GM23338 (cell line): ENCODE data around the gene CTAGE1. TPM values are rescaled to one million over a fixed set of nuclear protein-coding genes. Genes with fewer than 3 reads are reported as not detected.

ENCODE experiments used
- ATAC-seq: fragments of 200-7000 bp; cut with Tn5 transposase; 3 replicates; pipeline ENCODE4 v1.9.1; 2020
- DNase-seq: peaks from one replicate; pipeline ENCODE4 v3.0.0-alpha.2; 2015; ENCODE audit warnings: low spot score
- H2AFZ ChIP-seq: fragments of 200-600 bp; sonication (generic); 2 replicates; pipeline ENCODE4 v1.8.0; 2016; ENCODE audit warnings: antibody characterized with exemption, mild to moderate bottlenecking, moderate library complexity
- H3F3A ChIP-seq: fragments of 200-600 bp; sonication (generic); replicated peaks from 2 replicates; pipeline ENCODE4 v1.8.0; 2017; ENCODE audit warnings: antibody characterized with exemption, mixed run types, low read depth
- H3K27ac ChIP-seq: fragments of 200-600 bp; sonication (generic); 2 replicates; pipeline ENCODE4 v1.6.1; 2016; ENCODE audit warnings: low read depth
- H3K27me3 ChIP-seq: fragments of 200-600 bp; sonication (generic); 2 replicates; pipeline ENCODE4 v1.8.0; 2016; ENCODE audit warnings: mild to moderate bottlenecking, mixed run types, moderate library complexity; ENCODE audit not compliant: insufficient read depth
- H3K36me3 ChIP-seq: fragments of 200-600 bp; sonication (generic); 2 replicates; pipeline ENCODE4 v1.8.0; 2016; ENCODE audit warnings: mild to moderate bottlenecking; ENCODE audit not compliant: insufficient read depth
- H3K4me1 ChIP-seq: fragments of 200-600 bp; sonication (generic); 2 replicates; pipeline ENCODE4 v1.8.0; 2016; ENCODE audit warnings: mild to moderate bottlenecking, moderate library complexity; ENCODE audit not compliant: insufficient read depth
- H3K4me2 ChIP-seq: fragments of 200-600 bp; sonication (generic); 2 replicates; pipeline ENCODE4 v1.7.1; 2017; ENCODE audit warnings: mixed run types
- H3K4me3 ChIP-seq: fragments of 200-600 bp; sonication (generic); 2 replicates; pipeline ENCODE4 v1.6.1; 2016; ENCODE audit warnings: mixed run types
- H3K79me2 ChIP-seq: fragments of 200-600 bp; sonication (generic); replicated peaks from 2 replicates; pipeline ENCODE4 v1.8.0; 2017; ENCODE audit warnings: mild to moderate bottlenecking; ENCODE audit not compliant: insufficient read depth
- H3K9me2 ChIP-seq: fragments of 200-600 bp; sonication (generic); 2 replicates; pipeline ENCODE4 v1.8.0; 2017; ENCODE audit not compliant: insufficient read depth
- H4K20me1 ChIP-seq: fragments of 200-600 bp; sonication (generic); replicated peaks from 2 replicates; pipeline ENCODE4 v1.8.0; 2017; ENCODE audit warnings: mild to moderate bottlenecking; ENCODE audit not compliant: insufficient read depth
- H3K27ac Mint-ChIP-seq: 2 replicates; pipeline ENCODE4 v1.8.0; 2020; ENCODE audit warnings: inconsistent platforms, mild to moderate bottlenecking, moderate library complexity, mixed read lengths
- H3K27me3 Mint-ChIP-seq: 3 replicates; pipeline ENCODE4 v1.8.0; 2022; ENCODE audit warnings: low read depth, mild to moderate bottlenecking, moderate library complexity, mixed read lengths, inconsistent platforms; ENCODE audit not compliant: insufficient read depth, poor library complexity
- H3K36me3 Mint-ChIP-seq: 3 replicates; pipeline ENCODE4 v1.8.0; 2021; ENCODE audit warnings: low read depth, mild to moderate bottlenecking, inconsistent platforms, moderate library complexity, mixed read lengths
- H3K4me1 Mint-ChIP-seq: 3 replicates; pipeline ENCODE4 v1.8.0; 2020; ENCODE audit warnings: mild to moderate bottlenecking, inconsistent platforms, mixed read lengths
- H3K4me3 Mint-ChIP-seq: 3 replicates; pipeline ENCODE4 v1.8.0; 2021; ENCODE audit warnings: moderate library complexity, mild to moderate bottlenecking, inconsistent platforms, mixed read lengths
- H3K9me3 Mint-ChIP-seq: 3 replicates; pipeline ENCODE4 v1.8.0; 2020; ENCODE audit warnings: moderate library complexity, mild to moderate bottlenecking, inconsistent platforms, mixed read lengths
- REST ChIP-seq: IDR thresholded peaks from one replicate; pipeline ENCODE4 v1.6.1; 2018; ENCODE audit warnings: antibody characterized with exemption; ENCODE audit not compliant: unreplicated experiment
- STAT1 ChIP-seq: IDR thresholded peaks from one replicate; pipeline ENCODE4 v1.6.1; 2016; ENCODE audit warnings: antibody characterized with exemption; ENCODE audit not compliant: unreplicated experiment
- ZNF462 ChIP-seq: fragments of 250-450 bp; sonication (Bioruptor Pico); IDR thresholded peaks from 2 replicates; pipeline ENCODE4 v1.5.0; 2020; ENCODE audit warnings: mild to moderate bottlenecking, moderate library complexity
- polyA plus RNA-seq: library from polyadenylated mRNA; unstranded; fragments of >200 nt; fragmentation: Nextera tagmentation; extraction: Ambion mirVana; gene quantifications from 2 replicates; pipeline ENCODE4 v1.2.1, GENCODE V29; 2016
- total RNA-seq: library from RNA; depleted of rRNA; stranded (reverse); fragments of >200 nt; shearing (Covaris generic); gene quantifications from 2 replicates; pipeline ENCODE4 v1.2.3, GENCODE V29; 2014

The CTAGE1 gene
- total and polyA plus RNA-seq, 2 experiments from 2014 or later = 0.03 to 0.06 TPM

GRCh38 chr18:22409445-22409844 is 8.3 kb downstream of the CTAGE1 start:
- DNase-seq (no peak), ATAC-seq (no peak)
- Histone ChIP-seq H3K27me3 (no peaks in the 10 kb centered on the region), H2AFZ (no peak overlapping the region), H3F3A (no peaks in the 10 kb centered on the region), H3K4me2 (no peak overlapping the region), H3K4me1 (no peaks in the 10 kb centered on the region), H4K20me1 (no peaks in the 10 kb centered on the region), H3K9me2 (no peaks in the 10 kb centered on the region), H3K4me3 (no peak overlapping the region), H3K79me2 (no peaks in the 10 kb centered on the region), H3K27ac (no peak overlapping the region), H3K36me3 (no peaks in the 10 kb centered on the region)
- H3K9me3 Mint-ChIP-seq = peaks cover 11% of the 10 kb centered on the region; the same call in 2 of the 3 replicates
- no peak overlapping the region for H3K27ac Mint-ChIP-seq
- H3K4me3 Mint-ChIP-seq = no peak overlapping the region
- H3K36me3 Mint-ChIP-seq = 0 out of 3 replicates have a peak, but pooled peaks cover 5% of the 10 kb centered on the region
- peaks cover 3% of the 10 kb centered on the region; the same call in 1 of the 3 replicates for H3K4me1 Mint-ChIP-seq
- TF ChIP-seq REST (no peak), STAT1 (no peak), ZNF462 (CRISPR knock-in tag) (no peak)
- H3K27me3 Mint-ChIP-seq = no peaks in the 10 kb centered on the region
